ENCODE measurements around the gene NFE2L3.
"Not testable (repeated sequence)": the region's sequence is repeated elsewhere in the genome, so short reads cannot be mapped to it uniquely, and the experiment has no call there.

Gene NFE2L3

DNA sequence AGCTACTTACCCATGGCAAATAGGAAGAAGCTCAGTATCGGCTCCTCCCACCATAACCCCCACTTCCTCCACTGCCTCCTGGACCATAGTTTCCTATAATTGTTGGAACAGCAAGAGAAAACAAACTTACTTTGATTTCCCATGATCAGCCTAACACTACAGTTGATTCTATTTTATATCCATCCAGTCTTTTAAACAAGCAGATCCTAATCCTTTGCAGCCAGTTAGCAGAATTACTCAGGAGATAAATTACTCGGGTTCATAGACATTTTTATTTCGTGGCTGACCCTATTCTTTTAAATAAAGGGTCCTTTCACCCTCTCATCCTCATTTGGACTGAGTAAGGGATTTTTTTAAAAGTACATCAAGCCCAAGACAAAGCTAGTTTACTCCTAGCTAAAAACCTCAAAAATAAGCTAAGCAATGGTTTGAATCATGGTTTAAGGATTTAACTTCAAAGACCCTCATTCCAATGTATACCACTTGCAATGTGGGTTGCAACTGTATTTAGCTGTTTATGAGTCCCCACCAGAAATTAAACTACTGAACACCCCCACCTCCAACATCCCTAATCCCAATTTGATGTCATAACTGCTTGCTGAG is 40.6 kb downstream of the NFE2L3 start:
- no peak overlapping the region for H3K9ac ChIP-seq (ENCODE audit: low read depth, low read length)
- DNase-seq: no peak
- no peaks in the 10 kb centered on the region for H3K9me3 ChIP-seq (ENCODE audit: insufficient read depth, low read length, severe bottlenecking)
- peak overlapping the region; percentile 72; the same call in 1 of the 2 replicates for H3K4me2 ChIP-seq (ENCODE audit: insufficient read depth, low read length)
- no peak for ATAC-seq (ENCODE audit: insufficient read depth, low read depth)
- H2AFZ ChIP-seq (ENCODE audit: low read depth, low read length): no peak overlapping the region
- peaks cover 92% of the 10 kb centered on the region for H3K36me3 ChIP-seq (ENCODE audit: insufficient read depth, low read length)
- peaks cover 50% of the 10 kb centered on the region for H3K4me1 ChIP-seq (ENCODE audit: insufficient read depth, low read length)
- H3K27ac ChIP-seq (ENCODE audit: low read length): no peak overlapping the region
- TF ChIP-seq EZH2 (IDR thresholded peaks at IDR 0.05; ENCODE audit: borderline replicate concordance, low read depth, low read length, severe bottlenecking): no peak
- H3K27me3 ChIP-seq (ENCODE audit: insufficient read depth, low read length, poor library complexity): no peaks in the 10 kb centered on the region
- no peak overlapping the region for H3K4me3 ChIP-seq (ENCODE audit: low read depth in 1 of 2, low read length in 2 of 2)
- peaks cover 67% of the 10 kb centered on the region for H3K79me2 ChIP-seq (ENCODE audit: insufficient read depth, low read length)
- H4K20me1 ChIP-seq (ENCODE audit: insufficient read depth, low read length): peaks cover 96% of the 10 kb centered on the region

- H3K4me2 ChIP-seq (ENCODE audit: insufficient read depth, low read length): peak overlapping the region; percentile 72; the same call in 1 of the 2 replicates
- peaks cover 96% of the 10 kb centered on the region for H4K20me1 ChIP-seq (ENCODE audit: insufficient read depth, low read length)
- peaks cover 100% of the 10 kb centered on the region for H3K36me3 ChIP-seq (ENCODE audit: insufficient read depth, low read length)
- H3K9ac ChIP-seq (ENCODE audit: low read depth, low read length): no peak overlapping the region
- H3K4me1 ChIP-seq (ENCODE audit: insufficient read depth, low read length): peaks cover 52% of the 10 kb centered on the region
- no peak for DNase-seq
- 0 out of 3 replicates have a peak, but pooled peaks have one; percentile 18 for ATAC-seq (ENCODE audit: insufficient read depth, low read depth)
- H3K79me2 ChIP-seq (ENCODE audit: insufficient read depth, low read length): peaks cover 78% of the 10 kb centered on the region
- no peaks in the 10 kb centered on the region for H3K27me3 ChIP-seq (ENCODE audit: insufficient read depth, low read length, poor library complexity)
- TF ChIP-seq EZH2 (IDR thresholded peaks at IDR 0.05; ENCODE audit: borderline replicate concordance, low read depth, low read length, severe bottlenecking): no peak
- no peak for TF ChIP-seq CTCF (IDR thresholded peaks at IDR 0.05; ENCODE audit: borderline replicate concordance, extremely low read depth, low read length, poor library complexity, severe bottlenecking)
- H2AFZ ChIP-seq (ENCODE audit: low read depth, low read length): no peak overlapping the region
- peak overlapping the region in 1 of 2 experiments; percentile 5; a peak in 1 of 4 replicates for H3K4me3 ChIP-seq (ENCODE audit: low read depth in 1 of 2, low read length in 2 of 2)
- H3K9me3 ChIP-seq (ENCODE audit: insufficient read depth, low read length, severe bottlenecking): no peaks in the 10 kb centered on the region
- H3K27ac ChIP-seq (ENCODE audit: low read length): no peak overlapping the region
Observed at GRCh38 chr7:26193432-26194207, 41.6 kb downstream of the NFE2L3 start.

GRCh38 chr7:26194764-26195163 is 42.8 kb downstream of the NFE2L3 start:
- not testable (repeated sequence) for ATAC-seq (ENCODE audit: insufficient read depth, low read depth); H2AFZ ChIP-seq (ENCODE audit: low read depth, low read length); H3K27ac ChIP-seq (ENCODE audit: low read length); H3K27me3 ChIP-seq (ENCODE audit: insufficient read depth, low read length, poor library complexity); H3K9me3 ChIP-seq (ENCODE audit: insufficient read depth, low read length, severe bottlenecking); DNase-seq; H3K9ac ChIP-seq (ENCODE audit: low read depth, low read length)
- Histone ChIP-seq H3K79me2 (ENCODE audit: insufficient read depth, low read length) (peaks cover 89% of the 10 kb centered on the region), H3K4me2 (ENCODE audit: insufficient read depth, low read length) (peak overlapping the region; percentile 72; the same call in 1 of the 2 replicates), H3K36me3 (ENCODE audit: insufficient read depth, low read length) (peaks cover 100% of the 10 kb centered on the region), H4K20me1 (ENCODE audit: insufficient read depth, low read length) (peaks cover 97% of the 10 kb centered on the region), H3K4me1 (ENCODE audit: insufficient read depth, low read length) (peaks cover 52% of the 10 kb centered on the region), H3K4me3 (ENCODE audit: low read depth in 1 of 2, low read length in 2 of 2) (peak overlapping the region in 1 of 2 experiments; percentile 19; a peak in 1 of 4 replicates)

DNA sequence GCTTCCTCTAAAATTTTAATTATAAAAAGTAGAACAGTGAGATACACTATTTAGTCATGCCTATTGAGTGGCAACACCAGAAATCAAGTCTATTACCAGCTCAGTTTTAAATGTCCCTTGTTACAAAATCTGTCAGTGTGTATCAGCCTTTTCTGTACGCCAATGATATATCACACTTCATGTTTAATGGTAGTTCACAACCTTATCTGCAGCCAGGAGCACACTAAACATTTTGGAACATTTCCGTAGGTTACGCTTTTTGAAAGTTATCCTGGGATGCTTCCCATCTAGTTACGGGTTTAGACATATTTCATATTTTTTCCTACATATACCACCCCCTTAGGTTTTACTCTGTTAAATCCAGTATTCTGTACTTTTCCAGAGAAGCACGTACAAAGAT is 43.2 kb downstream of the NFE2L3 start:
- H4K20me1 ChIP-seq (ENCODE audit: insufficient read depth, low read length): peaks cover 94% of the 10 kb centered on the region
- peak overlapping the region in 1 of 2 experiments; percentile 61; a peak in 1 of 4 replicates for H3K4me3 ChIP-seq (ENCODE audit: low read depth in 1 of 2, low read length in 2 of 2)
- H3K9ac ChIP-seq (ENCODE audit: low read depth, low read length): no peak overlapping the region
- peaks cover 93% of the 10 kb centered on the region for H3K79me2 ChIP-seq (ENCODE audit: insufficient read depth, low read length)
- no peaks in the 10 kb centered on the region for H3K9me3 ChIP-seq (ENCODE audit: insufficient read depth, low read length, severe bottlenecking)
- no peaks in the 10 kb centered on the region for H3K27me3 ChIP-seq (ENCODE audit: insufficient read depth, low read length, poor library complexity)
- TF ChIP-seq EZH2 (IDR thresholded peaks at IDR 0.05; ENCODE audit: borderline replicate concordance, low read depth, low read length, severe bottlenecking) (no peak), CTCF (IDR thresholded peaks at IDR 0.05; ENCODE audit: borderline replicate concordance, extremely low read depth, low read length, poor library complexity, severe bottlenecking) (no peak)
- H3K36me3 ChIP-seq (ENCODE audit: insufficient read depth, low read length): peaks cover 96% of the 10 kb centered on the region
- no peak overlapping the region for H3K27ac ChIP-seq (ENCODE audit: low read length)
- peak overlapping the region; percentile 72; the same call in 1 of the 2 replicates for H3K4me2 ChIP-seq (ENCODE audit: insufficient read depth, low read length)
- H3K4me1 ChIP-seq (ENCODE audit: insufficient read depth, low read length): peaks cover 52% of the 10 kb centered on the region
- ATAC-seq (ENCODE audit: insufficient read depth, low read depth) (no peak), DNase-seq (no peak)
- no peak overlapping the region for H2AFZ ChIP-seq (ENCODE audit: low read depth, low read length)

Data from DND-41 (cell line).